Gastrocnemius medialis (tissue), 4 donors: Measurements from ENCODE around the gene CAV1.
A peak's percentile ranks its signal among the peaks of the same experiment; 100 is the strongest.

Experiments used
- CTCF ChIP-seq, 5 experiments: fragments of 450-650 bp in 3 of 5; fragments of 200-600 bp in 2 of 5; sonication (generic) in 2 of 5; IDR thresholded peaks in 4 of 5; conservative IDR thresholded peaks in 1 of 5; 1 replicate in 4 of 5; 2 replicates in 1 of 5; pipeline ENCODE4 v1.5.1; 2016 to 2019; ENCODE audit warnings: antibody characterized with exemption in 5 of 5, mild to moderate bottlenecking in 3 of 5, moderate library complexity in 3 of 5
- POLR2A ChIP-seq, 2 donors: fragments of 450-650 bp; IDR thresholded peaks; one replicate each; pipeline ENCODE4 v1.6.1; 2017; ENCODE audit warnings: antibody characterized with exemption in 2 of 2, mild to moderate bottlenecking in 2 of 2, moderate library complexity in 2 of 2

- no peak for TF ChIP-seq POLR2A (IDR thresholded peaks at IDR 0.05)
- peak in 1 of 5 experiments; percentile 7 for TF ChIP-seq CTCF (IDR thresholded peaks at IDR 0.05 in 4 of 5, conservative IDR thresholded peaks at IDR 0.05 in 1 of 5)
These were observed 67.2 kb downstream of the CAV1 start for GRCh38 chr7:116592041-116592355.
